22Rv1 (cell line): ENCODE results near the gene CEBPE.

Source experiments
- CTCF ChIP-seq: fragments of 450-650 bp; IDR thresholded peaks from 2 replicates; pipeline ENCODE4 v1.5.1; 2017; ENCODE audit warnings: mild to moderate bottlenecking
- ZFX ChIP-seq: fragments of 450-650 bp; IDR thresholded peaks from 2 replicates; pipeline ENCODE4 v1.6.1; 2017; ENCODE audit warnings: antibody characterized with exemption, borderline replicate concordance

- TF ChIP-seq CTCF (no peak), ZFX (no peak)
These were observed 33.6 kb downstream of the CEBPE start for GRCh38 chr14:23085458-23085857.
